RWPE1 (cell line): Measurements from ENCODE around the gene NPFFR1.

ENCODE experiments used
- CTCF ChIA-PET: fragments of 350-600 bp; sonication (Branson Sonifier 250); formaldehyde crosslinking; extraction: SDS; loops from one replicate; lab custom pipeline; 2021; lab: Yijun Ruan, JAX
- POLR2A ChIA-PET: fragments of 400-600 bp; formaldehyde crosslinking; extraction: SDS; loops from one replicate; lab custom pipeline; 2020; ENCODE audit warnings: antibody characterized with exemption; ENCODE audit not compliant: low non-redundant PET; lab: Yijun Ruan, JAX
- DNase-seq: peaks from one replicate; pipeline ENCODE4 v3.0.0; 2012; ENCODE audit warnings: low spot score
- H3K27ac ChIP-seq: fragments of 450-650 bp; 2 replicates; pipeline ENCODE4 v1.5.1; 2017
- CTCF ChIP-seq: fragments of 450-650 bp; conservative IDR thresholded peaks from 2 replicates; pipeline ENCODE4 v1.5.1; 2017; ENCODE audit warnings: low read depth, mild to moderate bottlenecking

NPFFR1 gene

GRCh38 chr10:70274643-70275042 is 9.2 kb downstream of the NPFFR1 start:
- H3K27ac ChIP-seq, result no peak overlapping the region
- DNase-seq, result no peak
- ChIA-PET POLR2A (no interaction called here), CTCF (interaction anchor here (0.7 to 1.6 kb wide), 3 partner anchors 19 to 280 kb away, joined by 3 to 5 read pairs (median 5); no protein-coding TSS in a partner anchor)
- no peak for TF ChIP-seq CTCF

GRCh38 chr10:70272925-70273316 is 10.9 kb downstream of the NPFFR1 start:
- CTCF ChIA-PET, result interaction anchor here (0.6 to 2.2 kb wide), 16 partner anchors 11 to 1886 kb away, joined by 3 to 17 read pairs (median 4); no protein-coding TSS in a partner anchor
- no peak overlapping the region for H3K27ac ChIP-seq
- peak; percentile 57 for TF ChIP-seq CTCF
- DNase-seq, result peak; percentile 58
- POLR2A ChIA-PET, result no interaction called here

- no peak for TF ChIP-seq CTCF
- ChIA-PET CTCF (interaction anchor here (0.6 to 2.2 kb wide), 14 partner anchors 13 to 1887 kb away, joined by 3 to 17 read pairs (median 4); no protein-coding TSS in a partner anchor), POLR2A (no interaction called here)
- no peak overlapping the region for H3K27ac ChIP-seq
- DNase-seq, result no peak
These were observed 11.5 kb downstream of the NPFFR1 start for GRCh38 chr10:70271996-70272924.

- H3K27ac ChIP-seq, result no peak overlapping the region
- TF ChIP-seq CTCF, result no peak
- no peak for DNase-seq
- CTCF ChIA-PET, result no interaction called here
- POLR2A ChIA-PET, result no interaction called here
These were observed 12.9 kb downstream of the NPFFR1 start for GRCh38 chr10:70270952-70271351.

GRCh38 chr10:70269741-70270140 is 14.1 kb downstream of the NPFFR1 start:
- ChIA-PET POLR2A (no interaction called here), CTCF (interaction anchor here (0.8 kb wide), 1 partner anchor 79 kb away, joined by 3 read pairs; no protein-coding TSS in a partner anchor)
- H3K27ac ChIP-seq, result no peak overlapping the region
- TF ChIP-seq CTCF, result no peak
- DNase-seq, result no peak

GRCh38 chr10:70268376-70268775 is 15.4 kb downstream of the NPFFR1 start:
- no peak for DNase-seq
- no peak for TF ChIP-seq CTCF
- CTCF ChIA-PET, result interaction anchor here (0.6 to 2.6 kb wide), 2 partner anchors 10 to 46 kb away, joined by 4 to 10 read pairs; no protein-coding TSS in a partner anchor
- no peak overlapping the region for H3K27ac ChIP-seq
- POLR2A ChIA-PET, result no interaction called here
